Neural cell (in vitro differentiated cells): ENCODE data around the gene CBFA2T3.

ENCODE experiments used
- TF ChIP-seq, protein P1 (sequence below): fragments of 450-650 bp; IDR thresholded peaks from 2 replicates; pipeline ENCODE4 v1.5.1; 2014; ENCODE audit warnings: antibody characterized with exemption, mild to moderate bottlenecking, moderate library complexity; ENCODE audit not compliant: poor library complexity, severe bottlenecking
- TF ChIP-seq, protein P2 (sequence below): IDR thresholded peaks from 2 replicates; pipeline ENCODE4 v1.6.1; 2012; ENCODE audit warnings: borderline replicate concordance

DNA sequence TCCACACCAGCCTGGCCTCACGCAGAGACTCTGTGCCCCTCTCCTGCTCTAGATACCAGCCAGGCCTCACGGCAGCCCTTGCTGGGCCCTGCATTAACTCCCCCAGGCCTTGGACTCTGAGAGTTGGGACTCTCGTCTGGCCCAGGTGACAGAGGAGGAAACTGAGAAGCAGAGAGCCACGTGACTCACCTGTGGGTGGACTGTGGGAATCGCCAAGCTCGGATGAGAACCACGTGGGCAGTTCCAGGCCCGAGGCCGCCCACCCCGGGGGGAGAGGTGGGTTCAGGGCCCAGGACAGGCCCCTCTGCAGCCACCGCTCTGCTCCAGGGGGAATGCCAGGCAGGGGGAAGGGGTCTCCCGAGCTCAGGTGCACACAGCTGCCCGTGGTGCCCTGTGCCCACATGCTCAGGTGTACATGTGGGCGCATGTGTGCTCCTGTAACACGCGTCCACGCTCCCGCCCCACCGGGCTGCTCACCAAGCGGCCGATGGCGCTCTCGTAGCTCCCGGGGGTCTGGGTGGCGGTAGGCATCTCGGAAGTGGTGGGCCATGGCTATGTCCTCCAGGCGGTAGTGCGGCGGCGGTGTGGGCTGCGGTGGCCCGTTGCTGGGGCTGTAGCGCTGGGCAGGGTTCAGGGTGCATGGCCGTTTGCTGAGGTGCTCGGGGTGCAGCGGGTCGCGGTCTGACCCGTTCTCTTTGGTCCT lies 92.3 kb downstream of the CBFA2T3 start:
- TF ChIP-seq, protein P1, sequence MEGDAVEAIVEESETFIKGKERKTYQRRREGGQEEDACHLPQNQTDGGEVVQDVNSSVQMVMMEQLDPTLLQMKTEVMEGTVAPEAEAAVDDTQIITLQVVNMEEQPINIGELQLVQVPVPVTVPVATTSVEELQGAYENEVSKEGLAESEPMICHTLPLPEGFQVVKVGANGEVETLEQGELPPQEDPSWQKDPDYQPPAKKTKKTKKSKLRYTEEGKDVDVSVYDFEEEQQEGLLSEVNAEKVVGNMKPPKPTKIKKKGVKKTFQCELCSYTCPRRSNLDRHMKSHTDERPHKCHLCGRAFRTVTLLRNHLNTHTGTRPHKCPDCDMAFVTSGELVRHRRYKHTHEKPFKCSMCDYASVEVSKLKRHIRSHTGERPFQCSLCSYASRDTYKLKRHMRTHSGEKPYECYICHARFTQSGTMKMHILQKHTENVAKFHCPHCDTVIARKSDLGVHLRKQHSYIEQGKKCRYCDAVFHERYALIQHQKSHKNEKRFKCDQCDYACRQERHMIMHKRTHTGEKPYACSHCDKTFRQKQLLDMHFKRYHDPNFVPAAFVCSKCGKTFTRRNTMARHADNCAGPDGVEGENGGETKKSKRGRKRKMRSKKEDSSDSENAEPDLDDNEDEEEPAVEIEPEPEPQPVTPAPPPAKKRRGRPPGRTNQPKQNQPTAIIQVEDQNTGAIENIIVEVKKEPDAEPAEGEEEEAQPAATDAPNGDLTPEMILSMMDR: no peak
- TF ChIP-seq, protein P2, sequence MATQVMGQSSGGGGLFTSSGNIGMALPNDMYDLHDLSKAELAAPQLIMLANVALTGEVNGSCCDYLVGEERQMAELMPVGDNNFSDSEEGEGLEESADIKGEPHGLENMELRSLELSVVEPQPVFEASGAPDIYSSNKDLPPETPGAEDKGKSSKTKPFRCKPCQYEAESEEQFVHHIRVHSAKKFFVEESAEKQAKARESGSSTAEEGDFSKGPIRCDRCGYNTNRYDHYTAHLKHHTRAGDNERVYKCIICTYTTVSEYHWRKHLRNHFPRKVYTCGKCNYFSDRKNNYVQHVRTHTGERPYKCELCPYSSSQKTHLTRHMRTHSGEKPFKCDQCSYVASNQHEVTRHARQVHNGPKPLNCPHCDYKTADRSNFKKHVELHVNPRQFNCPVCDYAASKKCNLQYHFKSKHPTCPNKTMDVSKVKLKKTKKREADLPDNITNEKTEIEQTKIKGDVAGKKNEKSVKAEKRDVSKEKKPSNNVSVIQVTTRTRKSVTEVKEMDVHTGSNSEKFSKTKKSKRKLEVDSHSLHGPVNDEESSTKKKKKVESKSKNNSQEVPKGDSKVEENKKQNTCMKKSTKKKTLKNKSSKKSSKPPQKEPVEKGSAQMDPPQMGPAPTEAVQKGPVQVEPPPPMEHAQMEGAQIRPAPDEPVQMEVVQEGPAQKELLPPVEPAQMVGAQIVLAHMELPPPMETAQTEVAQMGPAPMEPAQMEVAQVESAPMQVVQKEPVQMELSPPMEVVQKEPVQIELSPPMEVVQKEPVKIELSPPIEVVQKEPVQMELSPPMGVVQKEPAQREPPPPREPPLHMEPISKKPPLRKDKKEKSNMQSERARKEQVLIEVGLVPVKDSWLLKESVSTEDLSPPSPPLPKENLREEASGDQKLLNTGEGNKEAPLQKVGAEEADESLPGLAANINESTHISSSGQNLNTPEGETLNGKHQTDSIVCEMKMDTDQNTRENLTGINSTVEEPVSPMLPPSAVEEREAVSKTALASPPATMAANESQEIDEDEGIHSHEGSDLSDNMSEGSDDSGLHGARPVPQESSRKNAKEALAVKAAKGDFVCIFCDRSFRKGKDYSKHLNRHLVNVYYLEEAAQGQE: no peak
